LNCAP (cell line): ENCODE data around the gene PHLDB2.

Source experiments
- TF ChIP-seq, protein P1 (sequence below): fragments of 450-650 bp; IDR thresholded peaks from 2 replicates; pipeline ENCODE4 v1.5.1; 2017; ENCODE audit warnings: mild to moderate bottlenecking

Gene PHLDB2

DNA sequence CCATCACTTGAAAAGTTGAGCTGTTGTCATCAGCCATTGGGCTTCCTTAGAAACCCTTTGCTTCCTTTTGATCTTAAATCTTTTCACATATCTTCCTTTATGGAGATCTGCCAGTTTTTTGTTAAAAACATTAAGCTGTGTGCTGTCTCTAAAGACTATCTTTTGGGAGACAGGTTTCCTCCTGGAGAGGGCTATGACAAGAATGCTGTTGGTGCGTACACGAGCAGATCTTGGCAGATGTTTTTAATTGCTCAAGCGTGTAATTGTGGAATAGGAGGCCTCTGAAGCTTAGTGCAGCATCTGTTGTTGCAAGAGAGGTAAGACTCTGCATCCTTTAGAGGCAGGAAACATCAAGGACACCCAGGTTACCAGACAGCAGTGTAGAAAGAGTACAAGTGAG lies 56.8 kb downstream of the PHLDB2 start:
- TF ChIP-seq, protein P1, sequence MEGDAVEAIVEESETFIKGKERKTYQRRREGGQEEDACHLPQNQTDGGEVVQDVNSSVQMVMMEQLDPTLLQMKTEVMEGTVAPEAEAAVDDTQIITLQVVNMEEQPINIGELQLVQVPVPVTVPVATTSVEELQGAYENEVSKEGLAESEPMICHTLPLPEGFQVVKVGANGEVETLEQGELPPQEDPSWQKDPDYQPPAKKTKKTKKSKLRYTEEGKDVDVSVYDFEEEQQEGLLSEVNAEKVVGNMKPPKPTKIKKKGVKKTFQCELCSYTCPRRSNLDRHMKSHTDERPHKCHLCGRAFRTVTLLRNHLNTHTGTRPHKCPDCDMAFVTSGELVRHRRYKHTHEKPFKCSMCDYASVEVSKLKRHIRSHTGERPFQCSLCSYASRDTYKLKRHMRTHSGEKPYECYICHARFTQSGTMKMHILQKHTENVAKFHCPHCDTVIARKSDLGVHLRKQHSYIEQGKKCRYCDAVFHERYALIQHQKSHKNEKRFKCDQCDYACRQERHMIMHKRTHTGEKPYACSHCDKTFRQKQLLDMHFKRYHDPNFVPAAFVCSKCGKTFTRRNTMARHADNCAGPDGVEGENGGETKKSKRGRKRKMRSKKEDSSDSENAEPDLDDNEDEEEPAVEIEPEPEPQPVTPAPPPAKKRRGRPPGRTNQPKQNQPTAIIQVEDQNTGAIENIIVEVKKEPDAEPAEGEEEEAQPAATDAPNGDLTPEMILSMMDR, result no peak

DNA sequence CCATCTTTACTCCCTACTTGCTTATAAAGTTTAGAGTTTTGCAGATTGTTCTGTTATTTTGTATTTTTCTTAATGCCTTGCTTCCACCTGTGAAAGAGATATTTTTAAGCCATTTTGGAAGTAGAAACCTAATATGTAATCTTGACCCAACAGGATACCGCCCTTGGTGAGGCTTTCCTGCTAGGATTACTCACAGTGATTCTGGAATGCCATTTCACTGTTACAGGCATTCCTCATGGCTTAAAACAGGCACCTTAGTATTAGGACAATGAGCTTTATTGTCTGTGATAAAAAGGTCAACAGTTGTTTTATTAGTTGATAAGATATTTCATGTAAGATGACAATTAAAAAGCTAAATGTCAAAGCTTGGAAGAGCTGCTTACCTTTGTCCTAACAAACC lies 58.2 kb downstream of the PHLDB2 start:
- TF ChIP-seq, protein P1, result no peak

DNA sequence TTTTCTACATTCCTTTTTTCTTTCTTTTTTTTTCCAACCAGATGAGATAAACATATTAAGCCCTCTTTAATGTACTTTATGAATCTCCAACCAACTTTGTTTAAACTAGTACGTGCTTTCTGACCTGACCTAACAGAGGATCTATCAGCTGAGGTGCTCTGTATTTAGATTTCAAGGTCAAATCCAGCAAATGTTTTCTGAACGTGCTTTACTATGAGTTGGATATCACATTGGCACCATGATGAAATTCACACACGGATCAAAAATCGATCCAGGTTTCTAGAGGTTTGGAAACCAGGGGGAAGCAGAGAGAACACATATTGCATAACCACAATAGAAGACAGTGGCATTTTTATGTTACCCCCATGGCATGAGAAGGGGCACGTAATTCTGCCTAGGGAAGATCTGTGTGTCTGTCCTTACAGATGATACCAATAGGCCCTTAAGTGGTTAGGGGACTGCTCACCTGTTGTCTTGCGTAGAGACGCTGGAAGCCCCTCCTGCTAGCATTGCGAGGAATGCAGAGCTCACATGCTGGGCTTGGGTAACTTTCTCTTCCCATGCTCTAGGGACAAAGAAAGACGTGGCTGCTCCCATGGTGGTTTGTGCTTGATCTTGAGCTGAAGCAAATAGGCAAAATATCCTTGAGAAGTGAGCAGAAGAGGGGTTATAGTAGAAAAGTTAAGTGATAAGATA lies 60.5 kb downstream of the PHLDB2 start:
- TF ChIP-seq, protein P1, result no peak

DNA sequence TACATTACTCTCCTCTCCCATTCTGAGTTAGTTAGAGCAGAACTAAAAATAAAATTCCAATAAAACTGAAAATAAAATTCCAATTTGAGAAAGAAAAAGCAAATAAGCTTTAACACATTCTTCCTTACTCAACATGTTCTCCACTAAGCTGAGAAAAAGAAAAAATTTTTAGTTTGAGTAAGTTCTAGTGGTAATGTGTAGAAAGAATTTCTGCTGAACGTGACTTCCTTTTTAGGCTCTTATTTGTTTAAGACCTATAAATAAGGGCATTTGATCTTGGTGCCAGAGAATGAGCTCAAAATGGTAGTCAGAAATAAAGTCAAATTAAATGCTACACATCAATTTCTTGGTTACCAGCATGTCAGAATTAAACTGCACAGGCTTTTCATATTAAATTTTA lies 62.1 kb downstream of the PHLDB2 start:
- TF ChIP-seq, protein P1, result no peak

DNA sequence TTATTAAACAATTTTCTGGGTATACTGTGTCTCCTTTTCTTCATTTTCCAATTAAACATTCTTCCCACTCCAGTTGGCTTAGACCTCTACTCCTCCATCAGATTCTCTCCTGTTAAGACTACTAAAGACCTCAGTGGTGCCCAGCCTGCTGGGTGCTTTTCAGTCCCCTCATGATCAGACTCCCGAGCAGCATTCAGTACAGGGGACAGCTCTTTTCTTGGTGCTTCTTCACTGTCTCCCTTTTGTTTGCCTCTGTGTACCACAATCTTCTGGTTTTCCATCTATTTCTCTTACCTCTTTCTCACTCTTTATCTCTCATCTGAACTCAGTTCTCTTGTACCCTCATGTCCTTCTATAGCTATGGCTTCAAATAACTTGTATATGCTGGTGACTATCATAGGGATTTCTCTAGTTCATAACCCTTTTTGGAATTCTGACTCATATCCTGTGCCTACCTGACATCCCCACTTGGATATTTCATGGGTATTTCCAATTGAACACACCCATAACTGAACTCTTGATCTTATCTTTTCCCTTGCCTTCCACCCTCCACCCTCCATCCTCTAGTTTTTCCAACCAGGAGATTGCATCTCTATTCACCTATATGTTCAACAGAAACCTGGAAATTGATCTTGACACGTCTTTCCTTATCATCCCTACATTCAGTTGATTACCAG lies 64.2 kb downstream of the PHLDB2 start:
- TF ChIP-seq, protein P1, result no peak

DNA sequence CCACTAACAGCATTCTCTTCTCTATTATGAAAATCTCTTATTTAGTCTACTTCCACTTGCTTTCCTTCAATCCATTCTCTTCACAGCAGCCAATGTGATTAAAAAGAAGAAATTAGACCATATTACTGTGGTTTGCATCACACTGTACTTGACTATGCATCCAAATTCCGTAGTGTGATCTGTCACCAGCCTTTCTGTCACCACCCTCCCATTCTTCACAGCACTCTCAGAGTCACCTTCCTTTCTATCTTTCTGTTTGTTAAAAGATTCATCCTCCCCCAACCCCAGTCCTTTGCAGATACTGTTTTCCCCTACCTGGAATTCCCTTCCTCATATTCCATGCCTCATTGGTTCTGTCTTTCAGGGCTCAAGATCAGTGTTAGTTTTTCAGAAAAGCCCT lies 64.7 kb downstream of the PHLDB2 start:
- TF ChIP-seq, protein P1, result no peak

DNA sequence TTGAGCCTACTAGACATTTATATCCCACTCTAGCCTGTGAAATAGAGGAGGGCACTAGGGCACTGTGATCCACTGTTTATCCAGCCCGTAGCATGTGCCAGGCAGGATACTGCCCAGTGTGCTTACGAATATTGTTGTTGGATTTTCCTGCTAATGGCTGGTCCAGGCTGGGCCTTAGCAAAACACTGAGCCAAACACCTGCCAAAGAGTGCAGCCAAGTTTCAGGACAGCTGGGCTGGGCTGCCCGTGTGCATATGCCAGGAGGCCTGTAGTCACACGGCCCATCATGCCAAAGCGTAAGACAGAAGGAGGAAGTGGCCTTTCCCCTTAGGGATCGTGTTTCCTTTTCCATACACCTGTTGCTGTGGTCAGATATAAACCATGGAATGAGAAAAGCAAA lies 65.2 kb downstream of the PHLDB2 start:
- TF ChIP-seq, protein P1, result no peak
